ENCODE measurements around the gene CLASP1.
"Not testable (repeated sequence)": the region's sequence is repeated elsewhere in the genome, so short reads cannot be mapped to it uniquely, and the experiment has no call there.

CLASP1 gene

DNA sequence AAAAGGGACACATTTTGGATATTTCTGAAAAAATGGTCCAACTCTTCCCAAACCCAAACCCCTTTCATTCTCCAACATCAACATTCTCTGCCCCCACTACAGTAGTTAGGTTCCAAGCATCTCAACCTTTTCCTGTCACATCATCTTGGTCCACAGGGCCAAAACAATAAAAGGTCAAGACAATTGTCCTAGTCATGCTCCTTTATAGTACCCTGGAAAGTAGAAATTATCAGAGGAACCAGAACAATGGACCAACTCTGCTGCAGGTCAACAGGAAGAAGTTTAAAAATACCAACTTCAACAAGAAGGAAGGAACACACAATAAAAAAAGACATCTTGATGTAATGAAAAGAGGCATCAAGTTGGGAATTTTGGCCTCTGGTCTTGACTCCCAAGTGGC, 36.1 kb downstream of the CLASP1 start:
- DNase-seq: no peak

DNA sequence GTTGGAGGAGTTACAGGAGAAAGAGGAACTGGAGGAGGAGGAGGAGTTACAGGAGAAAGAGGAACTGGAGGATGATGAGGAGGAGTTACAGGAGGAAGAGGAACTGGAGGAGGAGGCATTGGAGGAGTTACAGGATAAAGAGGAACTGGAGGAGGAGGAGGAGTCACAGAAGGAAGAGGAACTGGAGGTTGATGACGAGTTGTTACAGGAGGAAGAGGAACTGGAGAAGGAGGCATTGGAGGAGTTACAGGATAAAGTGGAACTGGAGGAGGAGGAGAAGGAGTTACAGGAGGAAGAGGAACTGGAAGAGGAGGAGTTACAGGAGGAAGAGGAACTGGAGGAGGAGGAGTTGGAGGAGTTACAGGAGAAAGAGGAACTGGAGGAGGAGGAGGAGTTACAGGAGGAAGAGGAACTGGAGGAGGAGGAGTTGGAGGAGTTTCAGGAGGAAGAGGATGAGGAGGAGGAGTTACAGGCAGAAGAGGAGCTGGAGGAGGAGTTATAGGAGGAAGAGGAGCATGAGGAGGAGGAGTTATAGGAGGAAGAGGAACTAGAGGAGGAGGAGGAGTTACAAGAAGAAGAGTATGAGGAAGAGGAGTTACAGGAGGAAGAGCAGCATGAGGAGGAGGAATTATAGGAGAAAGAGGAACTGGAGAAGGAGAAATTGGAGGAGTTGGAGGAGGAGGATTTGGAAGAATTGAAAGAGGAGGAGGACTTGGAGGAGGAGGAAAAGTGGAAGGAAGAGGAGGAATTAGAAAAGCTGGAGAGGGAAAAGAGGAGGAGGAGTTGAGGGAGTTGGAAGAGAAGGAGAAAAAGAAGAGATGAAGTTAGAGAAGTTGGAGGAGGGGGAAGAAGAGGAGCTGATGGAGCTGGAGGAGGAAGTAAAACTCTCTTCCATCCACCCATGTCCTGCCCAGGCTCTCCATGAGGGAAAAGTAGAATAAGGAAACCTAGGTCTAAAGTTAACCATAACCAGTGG, 37.2 kb downstream of the CLASP1 start:
- no peak for DNase-seq

- not testable (repeated sequence) for DNase-seq
Measured at GRCh38 chr2:121611048-121611649, 38.1 kb downstream of the CLASP1 start.

DNA sequence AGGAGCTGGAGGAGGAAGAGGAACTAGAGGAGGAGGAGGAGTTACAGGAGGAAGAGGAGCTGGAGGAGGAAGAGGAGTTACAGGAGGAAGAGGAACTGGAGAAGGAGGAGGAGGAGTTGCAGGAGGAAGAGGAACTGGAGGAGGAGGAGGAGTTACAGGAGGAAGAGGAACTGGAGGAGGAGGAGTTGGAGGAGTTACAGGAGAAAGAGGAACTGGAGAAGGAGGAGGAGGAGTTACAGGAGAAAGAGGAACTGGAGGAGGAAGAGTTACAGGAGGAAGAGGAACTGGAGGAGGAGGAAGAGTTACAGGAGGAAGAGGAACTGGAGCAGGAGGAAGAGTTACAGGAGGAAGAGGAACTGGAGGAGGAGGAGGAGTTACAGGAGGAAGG, 38.8 kb downstream of the CLASP1 start:
- not testable (repeated sequence) for DNase-seq

DNA sequence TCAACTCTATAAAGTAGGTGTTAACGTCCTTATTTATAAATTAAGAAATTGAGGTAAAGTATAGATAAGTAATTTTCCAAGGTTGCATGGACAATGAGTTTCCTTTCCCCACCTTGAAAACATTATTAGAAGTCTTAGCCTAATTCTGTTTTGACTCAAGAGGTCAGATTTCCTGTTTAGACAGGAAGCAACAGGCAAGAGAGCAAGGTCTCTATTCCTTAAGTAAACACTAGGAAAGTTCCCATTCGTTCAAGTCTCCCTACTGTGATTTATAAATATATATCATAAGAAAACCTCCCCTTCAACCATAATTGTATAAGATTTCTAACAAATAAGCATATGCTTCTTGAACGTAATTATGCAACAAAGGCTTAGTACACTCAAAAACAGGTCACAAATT, 40.3 kb downstream of the CLASP1 start:
- DNase-seq: no peak

DNA sequence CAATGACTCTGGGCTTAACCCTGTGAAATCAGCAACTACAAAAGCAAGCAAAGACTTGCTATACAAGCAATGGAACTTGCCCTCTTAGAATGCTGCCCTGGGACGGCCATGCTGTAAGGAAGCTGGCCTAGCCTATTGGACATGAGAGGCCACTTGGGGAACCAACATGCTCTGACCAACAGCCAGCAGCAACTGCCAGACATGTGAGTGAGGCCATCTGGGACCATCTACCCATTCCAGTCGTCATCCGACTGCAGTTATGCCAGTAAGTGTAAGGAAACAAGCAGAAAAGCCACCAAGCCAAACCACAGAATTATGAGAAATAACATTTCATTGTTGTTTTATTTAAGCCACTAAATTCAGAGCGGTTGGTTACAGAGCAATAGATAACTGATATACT, 40.9 kb downstream of the CLASP1 start:
- DNase-seq: no peak

DNA sequence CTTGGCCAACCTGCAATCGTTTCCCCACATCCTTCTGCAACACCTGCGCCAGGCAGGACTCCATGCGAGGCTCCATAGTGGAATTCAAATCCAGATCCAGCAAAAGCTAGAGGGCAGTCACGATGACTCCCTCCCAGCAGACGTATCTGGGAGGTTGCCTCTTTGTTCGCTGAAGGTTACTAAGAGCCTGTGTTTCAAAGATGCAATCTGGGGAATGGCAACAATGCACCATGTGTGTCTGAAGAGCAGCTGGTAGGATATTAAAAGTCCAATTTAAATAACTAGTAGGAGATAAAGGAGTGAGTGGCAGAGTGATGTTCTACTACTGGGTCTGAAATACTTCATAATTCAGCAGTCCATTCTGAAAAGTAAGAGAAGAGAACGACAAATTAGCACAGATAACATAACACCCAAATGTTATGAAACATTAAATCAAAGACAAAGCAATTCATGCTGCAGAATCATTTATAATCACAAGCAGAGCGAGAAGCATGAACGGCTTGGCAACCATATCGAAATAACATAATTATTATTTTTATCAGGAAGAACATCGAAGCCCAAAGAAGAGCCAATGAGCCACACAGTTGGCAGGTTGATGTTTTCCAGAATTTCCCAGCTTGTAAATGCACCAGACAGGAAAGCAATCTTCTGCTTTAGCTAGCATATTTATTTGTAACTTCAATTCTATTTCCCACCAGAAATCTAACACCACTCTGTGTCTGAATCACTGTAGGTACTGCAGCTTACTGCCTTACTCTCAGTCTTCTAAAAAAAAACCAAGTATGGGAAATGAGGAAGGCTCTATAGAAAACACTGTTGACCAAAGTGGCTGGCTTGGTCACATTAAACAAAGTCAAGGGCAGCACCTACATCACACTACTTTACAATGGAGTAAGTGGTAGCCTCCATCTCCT, 43.2 kb downstream of the CLASP1 start:
- DNase-seq: no peak

GRCh38 chr2:121603185-121603584, 46.1 kb downstream of the CLASP1 start:
- DNase-seq: no peak

- DNase-seq: no peak
Measured at GRCh38 chr2:121599963-121600651, 49.2 kb downstream of the CLASP1 start.

DNA sequence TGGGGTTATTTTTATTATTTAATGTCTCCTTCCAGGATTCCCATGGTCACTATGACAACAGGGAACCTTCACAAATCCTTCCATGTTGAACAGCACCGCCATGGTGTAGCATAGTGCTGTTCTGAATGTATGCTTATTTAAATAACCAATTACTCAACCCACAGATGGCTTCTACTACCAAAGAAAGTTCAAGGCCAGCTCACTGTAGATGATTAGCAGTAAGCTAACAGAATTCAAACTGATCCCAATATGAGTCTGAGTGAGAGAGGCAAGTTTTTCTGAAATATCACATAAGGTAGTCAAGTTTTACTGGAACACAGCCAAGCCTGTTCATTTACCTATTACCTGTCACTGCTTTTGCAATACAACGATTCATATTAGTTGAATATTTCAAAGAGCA, 51.2 kb downstream of the CLASP1 start:
- no peak for DNase-seq

DNA sequence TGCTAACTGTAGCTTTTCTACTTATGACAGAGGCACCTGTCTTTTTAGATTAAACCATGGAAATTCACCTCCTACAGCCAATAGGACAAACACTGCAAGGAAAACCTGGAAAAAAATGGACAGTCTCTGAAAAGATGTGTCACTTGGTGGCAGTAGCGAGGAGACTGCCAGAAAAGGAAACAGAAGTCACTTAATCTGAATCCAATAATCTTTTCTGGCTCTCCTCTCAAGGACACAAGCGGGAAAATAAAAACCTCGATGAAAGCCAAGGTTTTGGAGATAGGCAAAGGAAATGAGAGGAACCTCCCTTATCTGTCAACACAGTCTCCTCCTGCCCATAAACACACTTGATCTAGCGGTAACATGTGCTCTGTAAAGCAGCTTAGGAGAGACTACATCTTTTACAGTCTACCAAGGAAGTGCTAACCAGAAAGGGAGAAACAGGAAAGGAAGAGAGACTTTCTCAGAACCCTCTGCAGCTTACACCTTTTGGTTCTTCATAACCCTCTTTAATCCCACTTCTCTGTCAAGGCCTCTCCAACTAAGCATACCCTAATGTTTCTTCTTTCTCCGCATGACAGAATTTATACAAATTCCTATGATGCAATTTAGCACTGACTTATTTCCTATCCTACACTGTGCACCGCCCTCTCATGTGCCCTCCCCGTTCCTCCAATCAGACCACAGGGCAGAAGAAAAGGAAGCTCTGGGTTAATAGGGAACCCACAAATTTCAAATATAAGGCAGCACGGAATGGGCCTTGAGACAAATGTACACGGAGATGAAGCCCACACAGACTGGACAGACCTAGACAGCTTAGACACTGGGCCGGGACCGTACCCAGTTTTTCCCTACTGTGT, 52.8 kb downstream of the CLASP1 start:
- DNase-seq: no peak

- DNase-seq: no peak
Measured at GRCh38 chr2:121595012-121595891, 54.0 kb downstream of the CLASP1 start.

- no peak for DNase-seq
Measured at GRCh38 chr2:121591199-121591598, 58.1 kb downstream of the CLASP1 start.

DNA sequence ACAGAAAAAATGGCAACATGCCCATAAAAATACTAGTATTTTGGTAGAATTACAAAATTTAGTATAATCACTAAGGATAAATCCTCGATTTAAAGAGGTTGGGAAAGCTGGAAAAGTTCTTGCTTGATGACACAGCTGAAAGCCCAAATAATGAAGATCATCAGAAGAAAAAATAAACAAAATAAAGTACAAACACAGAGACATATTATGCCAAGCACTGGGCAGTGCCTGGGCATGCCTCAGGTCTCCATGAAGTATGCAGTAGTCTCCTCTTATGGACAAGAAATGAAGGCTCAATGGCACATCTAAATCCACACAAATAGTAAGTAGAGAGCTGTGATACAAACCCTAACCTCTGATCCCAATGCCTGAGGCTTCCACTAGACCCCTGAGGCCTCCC, 60.9 kb downstream of the CLASP1 start:
- DNase-seq: no peak

- no peak for DNase-seq
Measured at GRCh38 chr2:121587131-121587530, 62.1 kb downstream of the CLASP1 start.

DNA sequence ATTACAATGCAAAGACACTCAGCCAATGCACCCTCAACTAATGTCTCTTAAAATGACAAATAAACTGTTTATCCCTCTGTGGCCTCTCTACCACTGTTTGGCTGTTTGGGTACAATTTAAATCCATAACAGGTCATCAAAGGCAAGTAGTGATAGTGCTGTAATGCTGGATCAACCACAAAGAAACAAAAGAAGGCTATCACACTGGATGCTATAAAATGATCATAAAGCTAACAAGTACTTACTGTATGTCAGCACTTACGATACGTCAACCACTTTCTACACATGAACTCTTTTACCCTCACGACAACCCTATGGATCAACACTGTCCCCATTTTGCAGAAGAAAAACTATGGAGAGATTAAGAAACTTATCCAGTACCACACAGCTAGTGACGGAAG, 64.5 kb downstream of the CLASP1 start:
- no peak for DNase-seq

DNA sequence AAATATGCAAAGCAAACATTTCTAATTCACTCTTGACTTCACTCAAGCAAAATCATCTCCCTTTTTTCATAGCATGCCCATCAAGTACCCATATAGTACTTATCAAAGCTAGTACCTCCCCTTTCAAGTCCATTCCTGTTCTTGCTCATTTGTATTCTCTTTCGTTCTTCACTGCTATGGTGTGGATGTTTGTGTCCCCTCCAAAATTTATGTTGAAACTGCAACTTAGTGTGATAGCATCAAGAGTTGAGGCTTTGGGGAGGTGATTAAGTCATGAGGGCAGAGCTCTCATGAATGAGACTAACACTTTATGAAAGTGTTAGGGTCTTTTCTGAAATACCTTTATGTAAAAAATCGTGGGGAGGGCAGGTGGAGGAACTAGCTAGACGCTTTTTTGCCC, 65.7 kb downstream of the CLASP1 start:
- DNase-seq: no peak

DNA sequence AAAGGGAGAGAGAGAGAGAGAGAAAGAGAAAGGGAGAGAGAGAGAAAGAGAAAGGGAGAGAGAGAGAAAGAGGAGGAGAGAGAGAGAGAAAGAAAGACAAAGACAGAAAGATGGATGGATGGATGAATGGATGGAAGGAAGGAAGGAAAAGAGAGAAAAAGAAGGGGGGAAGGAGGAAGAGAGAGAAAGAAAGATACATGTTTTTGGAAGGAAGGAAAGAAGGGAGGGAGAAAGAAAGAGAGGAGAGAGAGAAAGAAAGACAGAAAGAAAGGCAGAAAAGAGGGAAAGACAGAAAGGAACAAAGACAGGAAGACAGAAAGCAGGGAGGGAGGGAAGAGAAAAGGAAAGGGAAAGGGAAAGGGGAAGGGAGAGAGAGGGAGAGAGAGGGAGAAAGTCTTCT, 67.0 kb downstream of the CLASP1 start:
- no peak for DNase-seq

DNA sequence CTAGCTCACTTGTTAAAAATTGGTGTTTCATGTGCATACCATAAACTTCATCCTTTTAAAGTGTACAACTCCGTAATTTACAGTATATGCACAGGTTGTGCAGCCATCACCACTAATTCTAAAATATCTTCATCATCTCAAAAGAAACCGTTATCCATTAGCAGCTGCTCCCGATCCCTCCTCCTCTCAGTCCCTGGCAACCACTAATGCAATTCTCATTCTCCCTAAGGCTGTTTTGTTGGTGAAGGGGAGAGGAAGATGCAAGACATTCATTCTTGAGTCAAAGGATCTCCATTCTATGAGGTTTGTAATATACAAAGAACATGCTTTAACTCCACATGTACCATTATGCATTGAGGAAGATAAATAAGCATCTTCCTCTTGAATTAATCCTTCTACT, 70.0 kb downstream of the CLASP1 start:
- DNase-seq: no peak

DNA sequence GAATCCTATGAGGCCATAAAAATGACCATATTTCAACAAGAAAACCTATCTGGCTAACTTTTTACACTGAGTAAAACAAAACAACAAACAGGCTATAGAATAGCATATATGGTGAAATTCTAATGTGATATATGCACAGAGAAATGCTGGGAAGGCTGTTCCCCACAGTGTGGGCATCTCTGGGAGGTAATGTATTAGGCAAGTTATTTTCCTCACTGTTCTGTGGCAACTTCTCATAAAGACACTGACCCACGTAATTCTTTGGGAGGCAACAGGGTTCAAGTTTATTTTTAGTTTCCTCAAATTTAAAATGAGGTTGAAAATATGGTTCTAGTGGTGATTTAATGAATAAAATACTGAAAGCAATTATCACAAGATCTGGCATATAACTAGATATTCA, 71.9 kb downstream of the CLASP1 start:
- no peak for DNase-seq

DNA sequence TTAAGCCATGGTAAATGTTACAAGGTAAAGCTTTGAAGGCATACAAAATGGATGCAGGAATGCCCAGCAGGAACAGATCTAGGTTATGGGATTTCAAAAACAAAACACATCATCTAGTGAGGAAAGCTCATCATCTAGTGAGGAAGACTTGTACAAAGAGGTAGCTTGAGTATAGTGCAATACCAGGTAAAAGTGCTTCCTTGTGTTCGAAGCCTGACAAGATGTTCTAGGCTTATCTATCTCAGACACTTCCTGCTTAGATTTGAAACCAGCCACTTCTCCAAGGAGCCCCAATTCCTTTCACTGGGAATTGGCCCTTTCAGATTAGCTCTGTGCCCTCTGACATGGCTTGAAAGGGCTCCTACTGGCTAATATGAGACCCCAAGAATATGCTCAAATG, 73.0 kb downstream of the CLASP1 start:
- DNase-seq: no peak

Data from activated CD4-positive, alpha-beta T cell treated with anti-CD3 and anti-CD28 coated beads for 4 hours (primary cell).